GM18861 (cell line): ENCODE measurements around the gene LTBP2.

ENCODE experiments used
- ATAC-seq: cut with Tn5 transposase; IDR thresholded peaks from one replicate; pipeline ENCODE4 v1.9.1; 2021; ENCODE audit not compliant: unreplicated experiment

Gene LTBP2

DNA sequence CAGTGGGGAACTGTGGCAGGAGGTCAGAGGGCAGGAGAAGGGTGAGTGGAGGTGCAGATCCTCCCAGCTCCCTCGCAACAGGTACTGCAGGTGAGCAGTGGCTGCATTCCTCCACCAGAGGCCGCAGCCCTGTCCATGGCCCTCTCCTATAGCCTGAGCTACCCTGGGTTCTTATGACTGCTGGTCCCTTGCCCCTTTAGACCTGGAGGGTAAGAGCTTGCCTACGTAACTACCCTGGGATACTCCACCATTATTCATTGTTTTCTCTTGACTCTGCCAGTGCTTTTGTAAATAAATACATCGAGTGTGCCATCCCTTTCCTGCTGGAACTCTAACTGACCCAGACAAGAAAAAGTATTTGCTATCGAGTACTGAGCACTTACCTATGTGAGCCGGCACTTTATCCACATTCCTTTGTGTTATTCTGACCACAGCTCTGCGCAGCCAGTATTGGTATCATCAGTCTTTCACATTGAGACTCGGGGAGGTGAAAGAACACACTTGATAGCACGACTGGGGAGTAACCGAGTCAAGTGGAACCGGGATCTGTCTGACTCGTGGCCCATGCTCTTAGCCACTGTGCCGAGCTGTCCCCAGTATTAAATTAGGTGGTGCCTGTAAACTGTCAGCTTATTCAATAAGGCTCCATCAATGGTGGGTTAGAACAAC is 38.5 kb downstream of the LTBP2 start:
- ATAC-seq = no peak

DNA sequence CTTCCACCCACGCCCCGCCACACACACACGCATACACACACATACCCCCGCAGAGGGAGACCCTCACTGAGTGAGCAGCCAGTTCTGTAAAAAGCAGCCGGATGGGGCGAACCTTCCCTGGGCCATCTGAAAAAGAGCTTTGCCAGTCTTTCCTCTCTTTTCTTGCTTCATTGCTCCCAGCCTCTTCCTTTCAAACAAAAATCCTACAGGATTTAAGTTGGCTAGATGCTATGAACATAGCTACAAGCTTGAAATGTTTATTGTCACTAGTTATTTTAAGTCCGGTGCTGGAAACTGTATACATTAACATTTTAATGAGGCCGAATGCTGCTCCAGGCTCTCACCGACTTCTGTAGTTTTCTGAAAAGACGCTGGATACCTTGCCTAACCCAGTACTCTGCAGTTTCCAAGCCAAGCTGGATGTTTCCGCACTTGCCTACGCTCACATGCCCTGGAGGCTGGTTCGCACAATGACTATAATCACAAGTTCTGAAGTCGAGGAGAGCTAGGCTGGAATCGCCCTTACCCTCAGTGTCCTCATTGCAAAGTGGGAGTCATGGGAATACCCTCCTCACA is 39.2 kb downstream of the LTBP2 start:
- ATAC-seq = no peak

DNA sequence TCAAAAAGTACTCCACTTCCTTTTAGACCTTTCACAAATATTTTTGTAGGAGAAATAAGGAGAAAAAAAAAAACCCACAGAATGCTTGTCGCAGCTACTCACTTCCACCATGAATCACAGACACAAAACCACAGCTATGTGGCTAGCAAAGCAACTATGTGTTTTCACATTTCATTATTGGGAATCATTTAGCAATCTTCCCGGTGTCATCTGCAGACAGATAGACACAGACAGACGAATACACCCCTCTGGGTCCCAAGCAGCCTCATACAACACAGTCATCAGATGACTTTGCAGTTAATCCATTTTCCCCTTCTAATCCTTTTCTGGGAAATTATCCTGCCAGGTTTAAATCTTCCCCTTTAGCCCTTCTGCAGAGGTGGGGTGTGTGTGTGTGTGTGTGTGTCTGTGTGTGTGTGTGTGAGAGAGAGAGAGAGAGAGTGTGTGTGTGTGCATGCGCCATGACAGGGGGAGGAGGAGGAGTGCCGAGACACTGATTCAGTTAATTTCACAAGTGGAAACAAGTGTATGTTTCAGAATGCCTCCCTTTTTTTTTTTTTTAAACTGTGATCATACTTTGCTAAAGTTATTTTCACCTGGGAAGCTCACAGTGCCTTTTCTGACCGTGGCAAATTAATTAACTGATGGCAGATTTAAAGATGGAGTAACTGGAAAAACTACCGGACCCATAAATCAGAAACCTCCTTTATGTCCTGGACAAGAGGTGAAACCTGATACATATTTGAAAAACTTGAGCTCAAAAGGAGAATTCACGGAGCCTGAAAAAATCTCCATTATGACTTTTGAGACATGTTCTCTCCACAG is 39.9 kb downstream of the LTBP2 start:
- no peak for ATAC-seq

DNA sequence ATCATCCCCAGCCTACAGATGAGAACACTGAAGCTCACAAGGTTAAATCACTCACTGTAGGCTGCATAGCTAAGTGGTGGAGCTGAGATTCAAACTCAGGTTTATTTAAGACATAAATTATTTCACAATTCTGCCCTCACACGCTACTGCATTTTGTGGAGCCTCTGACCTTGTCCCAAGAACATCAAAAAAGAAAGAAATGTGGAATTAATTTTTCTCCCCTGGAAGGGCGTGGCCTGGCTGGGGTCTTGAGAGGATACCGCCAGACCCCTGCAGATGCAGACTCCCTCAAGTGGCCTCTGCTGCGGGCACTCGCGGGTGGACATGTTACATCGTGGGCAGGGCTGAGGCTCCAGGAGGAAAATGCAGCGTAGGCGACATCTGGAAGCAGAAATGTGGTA is 40.6 kb downstream of the LTBP2 start:
- no peak for ATAC-seq

DNA sequence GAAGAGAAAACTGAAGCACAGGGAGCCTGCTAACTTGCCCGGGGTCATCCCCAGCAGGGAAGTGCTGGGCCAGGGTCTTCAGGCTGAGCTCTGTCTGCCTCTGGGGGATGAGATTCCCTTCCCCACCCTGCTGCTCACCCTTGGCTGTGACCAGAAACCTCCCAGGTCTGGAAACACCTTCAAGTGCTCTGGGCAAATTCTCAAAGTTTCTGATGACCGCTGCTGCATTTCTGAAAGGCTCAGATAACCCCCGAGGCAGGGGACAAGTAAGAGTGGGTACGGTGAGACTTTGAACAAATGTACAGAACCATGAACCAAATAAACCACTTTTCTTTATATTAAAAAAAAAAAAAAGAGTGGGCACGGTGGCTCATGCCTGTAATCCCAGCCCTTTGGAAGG is 41.3 kb downstream of the LTBP2 start:
- no peak for ATAC-seq

DNA sequence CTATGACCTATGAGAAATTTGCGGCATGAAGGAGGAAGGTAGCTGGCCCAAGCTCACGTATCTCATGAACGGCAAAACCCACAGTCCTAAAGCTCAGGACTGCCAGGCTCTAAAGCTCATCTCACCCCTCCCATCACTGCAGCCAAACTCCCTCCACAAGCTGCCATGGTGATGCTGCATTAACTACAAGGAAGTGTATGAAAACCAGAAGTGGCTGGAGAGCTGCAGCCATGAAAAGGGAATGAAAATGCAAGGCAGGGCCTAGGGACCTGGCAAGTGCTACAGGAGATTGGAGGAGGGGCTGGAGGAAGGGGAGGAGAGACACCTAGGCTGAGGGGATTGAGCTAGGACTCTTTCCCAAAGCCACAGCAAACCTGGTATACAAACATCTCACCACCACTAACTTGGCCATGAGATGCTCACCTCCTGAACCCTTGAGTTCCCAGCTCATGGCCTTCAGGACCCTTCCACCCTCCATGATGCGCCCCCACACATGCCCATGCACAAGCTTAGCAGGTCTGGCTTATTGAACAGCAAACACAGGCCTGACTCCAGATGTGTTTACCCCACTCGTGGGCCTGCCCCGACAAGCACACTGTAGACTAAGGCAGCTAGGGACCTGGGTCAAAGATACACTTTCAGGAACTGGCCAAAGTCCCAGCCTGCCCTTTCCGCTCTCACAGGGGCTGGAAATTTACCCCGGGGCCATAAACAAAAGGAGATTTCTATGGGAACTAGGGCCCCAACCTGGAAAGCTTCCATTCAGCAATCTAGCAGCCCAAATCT is 42.0 kb downstream of the LTBP2 start:
- no peak for ATAC-seq

DNA sequence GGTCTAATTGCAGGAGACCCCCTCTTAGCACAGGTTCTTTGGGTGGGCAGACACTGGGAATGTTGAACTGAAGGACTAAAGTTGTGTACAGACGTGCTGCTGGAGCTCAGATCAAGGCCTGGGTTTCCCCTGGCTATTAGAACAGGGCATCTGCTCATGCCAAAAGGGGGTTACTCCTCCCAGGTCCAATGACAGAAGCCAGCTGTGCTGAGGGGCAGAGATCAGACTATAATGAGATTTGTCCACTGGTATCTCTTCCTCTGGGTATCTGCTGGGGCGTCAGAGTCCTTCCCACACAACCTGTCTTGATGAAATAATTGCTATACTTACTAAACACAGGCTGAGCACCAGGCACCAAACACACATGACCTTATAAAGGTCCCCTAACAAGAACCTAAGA is 42.6 kb downstream of the LTBP2 start:
- ATAC-seq = no peak

DNA sequence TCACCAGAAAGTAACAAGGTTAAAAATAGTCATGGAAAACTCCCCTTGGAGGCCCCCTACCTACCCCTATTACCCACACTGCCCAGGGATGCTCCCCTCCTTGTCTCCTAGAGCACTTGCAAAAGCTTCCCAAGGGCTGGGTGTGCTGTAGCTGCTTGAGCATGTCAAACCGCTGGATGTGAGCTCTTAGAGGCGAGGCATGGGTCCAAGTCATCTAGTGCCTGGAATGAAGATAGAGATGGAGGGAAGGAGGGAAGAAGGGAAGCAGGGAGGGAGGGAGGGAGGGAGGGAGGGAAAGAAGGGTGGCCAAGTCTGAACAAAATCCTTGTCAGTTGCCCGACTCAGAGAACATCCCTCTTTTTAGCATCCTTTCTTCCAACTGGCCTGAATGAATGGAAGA is 43.1 kb downstream of the LTBP2 start:
- ATAC-seq = no peak

DNA sequence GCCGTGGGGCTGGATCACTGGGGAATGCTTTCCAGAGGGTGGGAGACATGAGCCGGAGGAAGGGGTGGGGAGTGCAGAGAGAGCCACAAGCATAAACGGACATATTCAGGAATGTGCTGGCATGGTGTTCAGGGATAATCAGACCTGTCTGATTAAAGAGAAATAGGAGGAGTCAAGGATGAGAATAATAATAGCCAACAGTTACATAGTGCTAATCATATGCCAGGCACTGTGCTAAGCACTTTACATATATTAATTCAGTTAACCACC is 43.7 kb downstream of the LTBP2 start:
- ATAC-seq = no peak

DNA sequence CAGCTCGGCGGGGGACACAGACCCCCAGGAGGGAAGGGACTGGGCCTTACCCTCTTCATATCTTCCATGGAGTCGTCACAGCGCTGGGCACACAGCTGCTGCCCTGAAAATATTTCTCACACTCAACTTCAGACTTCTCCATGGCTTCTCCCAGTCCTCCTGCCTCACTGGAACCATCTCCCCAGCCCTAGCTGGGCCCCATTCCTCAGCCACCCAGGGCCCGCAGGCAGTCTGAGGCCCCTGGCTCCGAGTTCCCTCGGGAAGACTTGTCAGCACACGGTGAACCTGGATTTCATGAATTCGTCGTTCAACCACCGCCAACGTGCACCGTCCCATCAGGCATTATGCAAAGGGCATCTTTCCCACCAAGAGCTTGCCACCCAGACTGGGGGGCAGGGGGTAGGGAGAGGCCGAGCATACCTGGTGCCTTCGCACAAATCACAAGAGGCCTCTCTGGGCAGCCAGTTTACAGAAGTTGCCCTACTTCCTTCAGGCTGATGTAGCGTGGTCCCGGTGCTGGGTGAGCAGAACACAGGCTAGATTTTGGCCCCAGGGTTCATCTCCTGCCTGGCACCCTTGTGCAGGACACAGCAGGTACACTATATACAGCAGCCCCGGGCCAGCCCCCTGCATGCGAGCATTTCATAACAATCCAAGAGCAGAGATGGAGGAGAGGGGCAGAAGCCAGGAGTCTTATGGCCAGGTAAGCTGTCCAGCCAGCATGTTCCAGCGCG is 44.2 kb downstream of the LTBP2 start:
- ATAC-seq = no peak

DNA sequence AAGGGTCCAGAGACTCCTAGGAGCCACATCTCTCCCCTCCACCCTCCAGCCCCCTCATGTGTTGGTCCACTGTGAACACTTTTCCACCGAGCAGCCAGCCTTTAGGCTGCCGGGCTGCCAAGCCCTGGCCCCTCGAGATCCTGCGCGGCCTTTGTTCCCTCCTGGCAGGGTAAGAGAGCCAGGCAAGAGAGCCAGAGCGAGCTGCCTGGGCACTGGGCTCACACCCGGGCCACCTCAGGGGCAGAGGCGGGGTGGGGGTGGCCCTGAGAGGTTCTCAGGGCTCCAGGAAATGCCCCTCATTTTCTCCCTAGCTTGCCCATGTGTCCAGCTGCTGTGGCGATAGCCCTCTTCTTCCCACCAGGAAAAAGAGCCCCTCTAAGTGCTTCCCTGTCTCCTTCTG is 44.8 kb downstream of the LTBP2 start:
- ATAC-seq = no peak

DNA sequence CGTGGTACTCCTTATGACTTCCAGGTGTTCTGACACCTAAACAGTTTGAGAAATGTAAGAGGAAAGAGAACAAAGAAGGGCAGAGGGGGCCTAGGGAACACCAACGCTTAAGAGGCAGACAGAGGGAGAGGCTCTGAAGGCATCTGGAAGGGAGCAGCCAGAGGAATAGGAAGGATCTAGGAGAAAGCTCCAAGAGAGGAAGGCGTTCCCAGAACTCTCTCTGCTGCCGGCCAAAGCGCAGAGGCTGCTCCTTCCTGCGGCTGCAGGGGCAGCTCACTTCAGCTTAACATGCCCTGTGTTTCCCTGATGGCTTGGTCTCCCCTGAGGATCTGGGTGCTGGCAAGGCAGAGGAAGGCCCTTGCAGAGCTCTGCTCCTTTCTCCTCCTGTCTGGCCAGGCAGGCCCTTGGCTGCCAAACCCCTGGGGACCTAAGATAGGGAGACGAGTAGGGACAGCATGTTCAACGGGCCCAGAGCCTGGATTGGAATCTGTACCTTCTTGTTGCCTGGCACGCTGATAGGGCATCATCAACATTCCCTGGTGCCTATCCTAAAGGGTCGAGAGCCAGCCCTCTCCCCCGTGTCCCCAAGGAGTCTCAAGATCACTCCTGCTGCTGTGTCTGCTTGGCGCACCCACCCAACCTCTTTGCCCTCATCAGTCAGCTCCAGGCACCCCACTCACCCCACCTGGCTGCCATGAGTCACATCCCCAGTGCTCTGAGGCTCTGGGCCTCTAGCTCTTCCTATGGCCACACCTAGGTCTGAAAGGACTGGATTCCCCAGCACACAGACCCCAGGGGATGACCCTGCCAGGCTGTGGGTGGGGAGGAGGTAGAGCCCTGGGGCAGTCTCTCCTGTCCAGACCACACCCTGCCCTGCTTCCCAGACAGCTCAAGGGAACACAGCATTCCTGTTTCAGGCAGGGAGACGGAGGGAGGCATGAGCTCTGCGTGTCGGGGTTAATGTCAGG is 45.6 kb downstream of the LTBP2 start:
- no peak for ATAC-seq

DNA sequence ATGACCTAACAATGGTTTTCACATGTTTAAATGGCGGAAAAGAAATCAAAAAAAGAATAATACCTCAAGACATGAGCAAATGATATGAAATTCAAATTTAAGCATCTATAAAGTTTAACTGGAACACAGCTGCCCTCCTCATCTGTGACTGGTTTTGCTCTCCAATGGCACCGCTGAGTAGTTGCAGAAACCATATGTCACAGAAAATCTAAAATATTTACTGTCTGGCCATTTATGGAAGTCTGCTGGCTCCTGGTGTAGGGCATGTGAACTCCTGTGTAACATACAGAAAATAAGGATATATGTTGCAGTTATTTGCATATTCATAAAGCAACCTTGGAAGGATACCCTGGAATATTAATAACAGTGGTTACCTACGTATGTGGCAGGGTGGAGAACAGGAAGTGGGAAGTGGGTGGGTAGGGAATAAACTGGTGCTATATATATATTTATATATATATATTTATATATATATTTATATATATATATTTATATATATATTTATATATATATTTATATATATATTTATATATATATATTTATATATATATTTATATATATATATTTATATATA is 48.4 kb downstream of the LTBP2 start:
- no peak for ATAC-seq

DNA sequence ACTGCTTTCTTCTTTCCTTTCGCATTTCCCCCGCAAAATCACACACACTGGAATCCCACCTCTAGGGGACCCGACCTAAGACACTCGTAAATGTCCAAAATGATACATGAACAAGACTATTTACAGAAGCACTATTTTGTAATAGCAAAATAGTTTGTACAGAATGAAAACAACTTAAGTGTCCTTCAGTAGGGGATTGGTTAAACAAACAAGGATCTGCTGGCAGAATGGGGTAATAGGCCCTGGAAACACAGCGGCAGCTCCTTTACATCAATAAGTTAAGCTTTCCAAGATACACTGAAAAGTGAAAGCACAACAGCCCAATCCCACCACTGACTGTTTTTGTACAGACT is 48.8 kb downstream of the LTBP2 start:
- no peak for ATAC-seq

DNA sequence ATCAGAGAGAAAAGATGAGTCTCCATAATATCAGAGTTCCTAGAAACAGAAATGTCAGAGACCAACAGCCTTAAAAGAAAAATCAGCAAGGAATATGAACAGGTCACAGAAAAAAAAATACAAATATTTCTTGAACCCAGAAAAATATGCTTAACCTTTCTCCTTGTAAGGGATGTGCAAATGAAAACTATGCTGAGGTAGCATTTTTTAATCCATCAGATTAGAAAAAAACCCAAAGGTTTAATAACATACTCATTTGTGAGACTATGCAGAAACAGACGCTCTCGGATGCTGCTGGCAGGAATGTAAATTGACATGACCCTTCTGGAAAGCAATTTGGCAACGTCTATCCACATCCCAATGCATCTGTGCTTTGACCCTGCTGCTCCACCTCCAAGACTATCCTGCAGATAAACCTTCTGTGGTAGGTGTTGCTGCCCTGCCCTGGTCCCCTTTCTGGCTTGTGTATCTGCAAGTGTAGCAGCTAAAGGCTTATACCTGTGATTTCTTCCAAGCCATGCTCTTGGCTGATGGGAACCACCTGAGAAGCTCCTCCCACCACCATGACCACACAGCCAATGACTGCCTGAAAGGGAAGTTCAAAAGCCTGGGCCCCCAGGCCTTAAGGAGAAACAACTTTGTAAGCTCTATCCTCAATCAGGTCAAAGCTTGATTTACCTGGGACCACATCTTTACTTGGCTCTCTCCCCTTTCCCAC is 49.4 kb downstream of the LTBP2 start:
- ATAC-seq = no peak

DNA sequence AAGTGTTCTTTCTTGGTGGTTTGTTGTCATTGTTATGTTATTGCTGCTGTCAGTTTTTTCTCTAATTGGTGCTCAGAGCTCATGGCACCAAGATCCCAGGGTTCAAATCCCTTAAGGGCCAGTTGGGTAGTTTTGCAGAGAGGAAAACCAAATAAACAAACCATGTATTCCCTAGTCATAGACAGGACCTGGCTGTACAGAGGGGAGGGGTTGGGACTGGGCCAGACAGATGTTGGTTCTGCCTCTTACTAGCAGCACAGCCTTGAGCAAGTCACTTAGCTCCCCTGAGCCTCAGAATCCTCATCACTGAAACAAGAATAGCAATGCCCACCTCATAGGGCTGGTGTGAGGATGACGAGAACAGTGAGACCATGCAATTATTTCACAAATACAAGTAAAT is 53.4 kb downstream of the LTBP2 start:
- ATAC-seq = no peak

DNA sequence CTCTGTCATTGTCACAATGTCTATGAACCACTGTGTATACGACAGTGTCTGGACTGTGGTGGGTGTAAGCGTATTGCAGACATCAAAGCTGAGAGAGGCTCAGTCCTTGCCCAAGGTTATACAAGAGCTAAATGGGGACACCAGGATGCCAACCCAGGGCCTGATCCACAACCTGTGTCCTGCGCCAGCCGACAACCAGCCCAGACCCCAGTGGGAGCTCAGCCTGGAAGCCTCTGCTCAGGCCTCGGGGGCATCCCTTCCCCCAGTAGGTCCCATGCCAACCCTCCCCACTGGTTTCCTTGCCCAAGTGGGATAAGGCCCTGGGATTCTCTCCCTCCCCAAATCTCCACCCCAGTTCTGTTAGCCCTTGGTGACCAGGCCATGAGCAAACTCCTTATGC is 54.3 kb downstream of the LTBP2 start:
- no peak for ATAC-seq

DNA sequence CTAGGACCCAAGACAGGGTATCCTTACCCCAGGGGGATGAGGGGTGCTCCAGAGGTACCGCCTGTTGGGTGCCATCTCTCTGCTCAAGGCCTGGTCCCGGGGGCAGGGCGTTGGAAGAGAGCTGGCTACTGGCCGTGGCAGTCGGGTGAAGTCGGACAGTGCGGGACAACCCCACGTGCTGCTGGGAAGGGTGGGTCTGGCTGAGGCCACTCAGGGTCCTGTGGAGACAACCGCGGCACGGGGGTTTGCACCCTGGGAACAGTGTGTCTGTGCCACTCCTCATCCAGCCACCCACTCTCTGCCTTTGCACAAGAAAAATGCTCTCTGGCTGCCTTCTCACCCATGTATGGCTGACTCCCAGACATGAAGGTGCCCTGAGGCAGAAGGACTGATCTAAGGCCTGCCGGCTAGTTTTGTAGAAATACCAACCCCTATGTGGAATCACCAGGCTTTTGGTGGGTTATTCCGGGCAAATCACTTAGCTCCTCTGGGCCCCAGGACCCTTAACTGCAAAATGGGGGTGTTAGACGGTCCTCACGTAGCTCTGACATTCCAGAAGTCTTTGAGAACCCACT is 56.5 kb downstream of the LTBP2 start:
- no peak for ATAC-seq
